ENCODE measurements around the gene SH2D4B.

Gene SH2D4B

DNA sequence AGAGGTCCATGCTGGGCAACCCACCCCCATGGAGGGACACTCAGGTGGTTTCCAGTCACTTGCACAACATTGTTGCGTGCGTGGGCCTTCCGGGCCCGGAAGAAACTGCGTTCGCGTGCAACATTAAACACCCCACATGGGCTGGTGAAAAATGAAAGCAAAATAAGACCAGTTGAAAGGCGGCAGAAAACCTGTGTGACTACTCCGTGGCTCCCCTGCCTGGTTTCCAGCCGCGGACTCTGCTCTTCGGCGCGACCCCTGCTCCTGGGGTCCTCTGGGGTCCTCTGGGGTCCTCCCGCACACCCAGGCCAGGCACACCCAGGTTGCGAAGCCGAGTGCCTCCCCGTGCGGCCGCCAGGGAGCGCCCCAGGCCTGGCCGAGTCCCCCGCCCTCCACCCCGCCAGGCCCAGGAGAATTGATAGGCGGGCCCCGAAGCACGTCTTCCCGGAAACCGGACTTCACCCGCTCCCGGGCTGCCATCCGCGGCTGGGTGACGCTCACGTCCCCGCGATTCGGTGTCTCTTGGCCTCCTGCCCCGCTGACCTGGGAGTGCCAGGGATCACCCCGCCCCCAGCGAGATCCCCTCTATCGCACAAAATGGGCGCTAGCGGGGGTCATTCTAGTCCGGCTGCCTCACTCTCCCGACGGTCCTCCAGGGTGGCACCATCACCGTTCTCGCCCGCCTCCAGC, 1.9 kb upstream of the SH2D4B start:
- Histone ChIP-seq H3K27me3 (ENCODE audit: control insufficient read depth, insufficient read depth, low read length) (no peaks in the 10 kb centered on the region), H3K9me3 (ENCODE audit: control insufficient read depth, low read length) (no peaks in the 10 kb centered on the region), H3K36me3 (ENCODE audit: control insufficient read depth, insufficient read depth, low read length) (no peaks in the 10 kb centered on the region), H3K4me3 (ENCODE audit: low read depth, low read length) (peak overlapping the region; percentile 47), H3K79me2 (no peaks in the 10 kb centered on the region), H3K27ac (peak overlapping the region; percentile 29), H3K9ac (no peak overlapping the region), H3K4me2 (ENCODE audit: low read length) (peak overlapping the region; percentile 80), H3K4me1 (no peaks in the 10 kb centered on the region), H2AFZ (peak overlapping the region; percentile 87)
- TF ChIP-seq, protein P1, sequence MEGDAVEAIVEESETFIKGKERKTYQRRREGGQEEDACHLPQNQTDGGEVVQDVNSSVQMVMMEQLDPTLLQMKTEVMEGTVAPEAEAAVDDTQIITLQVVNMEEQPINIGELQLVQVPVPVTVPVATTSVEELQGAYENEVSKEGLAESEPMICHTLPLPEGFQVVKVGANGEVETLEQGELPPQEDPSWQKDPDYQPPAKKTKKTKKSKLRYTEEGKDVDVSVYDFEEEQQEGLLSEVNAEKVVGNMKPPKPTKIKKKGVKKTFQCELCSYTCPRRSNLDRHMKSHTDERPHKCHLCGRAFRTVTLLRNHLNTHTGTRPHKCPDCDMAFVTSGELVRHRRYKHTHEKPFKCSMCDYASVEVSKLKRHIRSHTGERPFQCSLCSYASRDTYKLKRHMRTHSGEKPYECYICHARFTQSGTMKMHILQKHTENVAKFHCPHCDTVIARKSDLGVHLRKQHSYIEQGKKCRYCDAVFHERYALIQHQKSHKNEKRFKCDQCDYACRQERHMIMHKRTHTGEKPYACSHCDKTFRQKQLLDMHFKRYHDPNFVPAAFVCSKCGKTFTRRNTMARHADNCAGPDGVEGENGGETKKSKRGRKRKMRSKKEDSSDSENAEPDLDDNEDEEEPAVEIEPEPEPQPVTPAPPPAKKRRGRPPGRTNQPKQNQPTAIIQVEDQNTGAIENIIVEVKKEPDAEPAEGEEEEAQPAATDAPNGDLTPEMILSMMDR (IDR thresholded peaks at IDR 0.05): peak; percentile 43

DNA sequence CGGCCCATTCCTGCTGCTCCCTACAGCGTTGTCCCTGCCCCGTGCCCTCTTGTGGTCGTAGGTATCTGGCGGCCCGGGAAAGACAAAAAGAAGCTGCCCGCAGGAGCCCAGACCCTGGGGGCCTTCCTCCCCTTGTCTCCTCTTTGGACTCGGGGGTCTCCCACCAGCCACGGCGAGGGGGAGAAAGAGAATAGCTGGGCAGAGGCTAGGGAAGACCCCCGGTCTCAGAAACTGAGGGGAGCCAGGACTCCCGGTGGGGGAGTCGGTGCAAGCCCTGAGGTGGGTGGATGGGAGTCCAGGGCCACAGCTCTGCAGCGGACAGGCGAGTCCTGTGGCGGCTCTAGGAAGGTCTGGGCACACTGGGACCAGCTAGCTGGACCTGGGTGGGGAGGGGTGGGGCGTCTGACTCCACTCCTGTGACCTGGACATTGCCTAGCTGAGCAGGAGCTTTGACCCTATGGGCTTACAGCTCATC, 1.3 kb upstream of the SH2D4B start:
- TF ChIP-seq, protein P1 (IDR thresholded peaks at IDR 0.05): no peak
- no peaks in the 10 kb centered on the region for H3K9me3 ChIP-seq (ENCODE audit: control insufficient read depth, low read length)
- no peaks in the 10 kb centered on the region for H3K79me2 ChIP-seq
- H3K4me2 ChIP-seq (ENCODE audit: low read length): peak overlapping the region; percentile 80
- peak overlapping the region; percentile 47 for H3K4me3 ChIP-seq (ENCODE audit: low read depth, low read length)
- no peaks in the 10 kb centered on the region for H3K36me3 ChIP-seq (ENCODE audit: control insufficient read depth, insufficient read depth, low read length)
- peak overlapping the region; percentile 29 for H3K27ac ChIP-seq
- peak overlapping the region; percentile 87 for H2AFZ ChIP-seq
- no peaks in the 10 kb centered on the region for H3K27me3 ChIP-seq (ENCODE audit: control insufficient read depth, insufficient read depth, low read length)
- no peak overlapping the region for H3K9ac ChIP-seq
- no peaks in the 10 kb centered on the region for H3K4me1 ChIP-seq

DNA sequence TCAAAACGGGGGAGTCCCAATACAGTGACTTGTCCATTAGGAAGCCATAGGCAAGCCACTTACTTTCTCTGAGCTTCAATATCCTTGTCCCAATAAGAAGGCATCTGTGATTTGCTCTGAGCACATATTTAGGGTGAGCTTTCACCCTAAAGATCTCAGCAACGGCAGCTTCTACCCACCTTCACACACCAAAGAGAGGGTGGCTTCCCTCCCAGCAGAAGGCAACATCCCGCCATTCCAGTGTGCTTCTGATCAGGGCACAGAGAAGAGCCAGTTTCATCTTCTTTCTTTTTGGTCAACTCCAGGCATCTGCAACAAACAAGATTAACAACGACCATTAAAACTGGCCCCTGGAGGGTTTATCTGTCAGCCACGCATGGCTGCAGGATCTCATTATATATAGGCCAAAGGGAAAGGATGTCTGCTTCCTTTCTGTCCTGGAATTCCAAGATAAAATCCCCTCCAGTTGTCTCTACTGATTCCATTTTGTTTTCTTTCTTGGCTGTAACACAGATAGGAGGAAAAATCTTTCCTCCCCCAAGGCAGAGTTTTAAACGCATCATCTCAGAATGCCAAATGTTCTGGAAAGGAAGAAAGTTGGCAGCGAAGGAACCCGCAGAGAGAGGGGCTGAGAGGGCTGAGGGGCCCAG, 491 bp upstream of the SH2D4B start:
- Histone ChIP-seq H3K27me3 (ENCODE audit: control insufficient read depth, insufficient read depth, low read length) (no peaks in the 10 kb centered on the region), H3K79me2 (no peaks in the 10 kb centered on the region), H3K4me3 (ENCODE audit: low read depth, low read length) (no peak overlapping the region), H3K4me2 (ENCODE audit: low read length) (no peak overlapping the region), H2AFZ (no peak overlapping the region), H3K27ac (no peak overlapping the region), H3K36me3 (ENCODE audit: control insufficient read depth, insufficient read depth, low read length) (no peaks in the 10 kb centered on the region), H3K9ac (no peak overlapping the region), H3K4me1 (no peaks in the 10 kb centered on the region), H3K9me3 (ENCODE audit: control insufficient read depth, low read length) (no peaks in the 10 kb centered on the region)
- TF ChIP-seq, protein P1 (IDR thresholded peaks at IDR 0.05): no peak

DNA sequence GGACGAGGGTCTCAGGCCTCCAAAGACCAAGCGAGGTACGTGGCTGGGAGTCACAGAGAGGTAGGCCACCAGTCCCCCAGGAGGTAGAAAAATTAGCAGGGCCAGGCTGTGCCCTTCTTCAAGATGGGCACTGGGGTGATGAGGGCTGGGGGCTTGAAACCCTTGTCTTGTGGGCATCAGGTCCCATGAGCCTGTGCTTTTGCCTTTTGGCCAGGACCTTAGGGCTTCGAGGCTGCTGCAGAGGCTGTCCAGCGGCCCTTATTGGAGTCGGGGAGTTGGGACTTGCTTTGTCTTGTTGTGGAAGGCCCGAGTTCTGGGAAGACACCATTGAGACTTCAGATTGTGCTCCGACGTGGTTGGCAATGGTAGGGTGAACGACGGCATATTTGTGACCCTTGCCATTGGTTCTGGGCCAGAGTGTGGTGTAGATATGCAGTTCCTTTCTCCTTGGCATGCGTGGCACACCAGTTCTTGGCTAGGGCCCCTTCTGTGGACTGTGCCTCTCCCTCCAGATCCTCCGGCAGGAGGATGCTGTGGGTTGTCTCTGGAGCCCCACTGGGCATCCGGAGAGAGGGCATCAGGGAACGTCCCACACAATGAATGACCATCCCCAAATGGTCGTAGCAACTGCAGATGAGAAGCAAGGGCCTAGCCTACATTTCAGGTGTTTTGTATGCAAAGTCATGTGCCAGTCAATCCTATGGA, 931 bp downstream of the SH2D4B start:
- no peaks in the 10 kb centered on the region for H3K79me2 ChIP-seq
- H3K9ac ChIP-seq: no peak overlapping the region
- no peak overlapping the region for H3K4me3 ChIP-seq (ENCODE audit: low read depth, low read length)
- H2AFZ ChIP-seq: no peak overlapping the region
- TF ChIP-seq, protein P1 (IDR thresholded peaks at IDR 0.05): no peak
- H3K36me3 ChIP-seq (ENCODE audit: control insufficient read depth, insufficient read depth, low read length): no peaks in the 10 kb centered on the region
- H3K4me2 ChIP-seq (ENCODE audit: low read length): no peak overlapping the region
- no peaks in the 10 kb centered on the region for H3K27me3 ChIP-seq (ENCODE audit: control insufficient read depth, insufficient read depth, low read length)
- H3K27ac ChIP-seq: no peak overlapping the region
- no peaks in the 10 kb centered on the region for H3K4me1 ChIP-seq
- no peaks in the 10 kb centered on the region for H3K9me3 ChIP-seq (ENCODE audit: control insufficient read depth, low read length)
